GM18498 (cell line): ENCODE data around the gene TRPT1.

Experiments
- ATAC-seq: cut with Tn5 transposase; IDR thresholded peaks from one replicate; pipeline ENCODE4 v1.9.1; 2021; ENCODE audit warnings: mild to moderate bottlenecking, moderate library complexity; ENCODE audit not compliant: unreplicated experiment

The TRPT1 gene

GRCh38 chr11:64225608-64226506, at the start of gene TRPT1, which contains the start of gene NUDT22:
Gene TRPT1 (minus strand): TSS chr11:64226186. CDS start chr11:64225860, 326 bp downstream.
Gene NUDT22 (plus strand): TSS chr11:64226274. CDS start chr11:64226653, 379 bp downstream.
- peak; percentile 54 for ATAC-seq

- no peak for ATAC-seq
Observed at GRCh38 chr11:64275031-64275800, 49.2 kb upstream of the TRPT1 start.

GRCh38 chr11:64269540-64270220, 43.7 kb upstream of the TRPT1 start:
- ATAC-seq: peak; percentile 66

- ATAC-seq: peak; percentile 6
Observed at GRCh38 chr11:64268893-64269539, 43.0 kb upstream of the TRPT1 start.

GRCh38 chr11:64268025-64268892, 42.3 kb upstream of the TRPT1 start:
- ATAC-seq: no peak

GRCh38 chr11:64267207-64267945, 41.4 kb upstream of the TRPT1 start:
- no peak for ATAC-seq

GRCh38 chr11:64266339-64266738, 40.4 kb upstream of the TRPT1 start:
- ATAC-seq: no peak

- no peak for ATAC-seq
Observed at GRCh38 chr11:64265176-64266160, 39.5 kb upstream of the TRPT1 start.

- ATAC-seq: no peak
Observed at GRCh38 chr11:64264371-64264852, 38.4 kb upstream of the TRPT1 start.

GRCh38 chr11:64263947-64264317, 37.9 kb upstream of the TRPT1 start:
- ATAC-seq: no peak

GRCh38 chr11:64263021-64263946, 37.3 kb upstream of the TRPT1 start:
- no peak for ATAC-seq

GRCh38 chr11:64262271-64263002, 36.5 kb upstream of the TRPT1 start:
- no peak for ATAC-seq

GRCh38 chr11:64261556-64262080, 35.6 kb upstream of the TRPT1 start:
- ATAC-seq: no peak

GRCh38 chr11:64260147-64260708, 34.2 kb upstream of the TRPT1 start:
- ATAC-seq: no peak

- no peak for ATAC-seq
Observed at GRCh38 chr11:64259533-64260067, 33.6 kb upstream of the TRPT1 start.
